NCI-H774 (cell line): ENCODE results near the gene RETREG3.
A peak's percentile ranks its signal among the peaks of the same experiment; 100 is the strongest.
"Not testable (repeated sequence)": the region's sequence is repeated elsewhere in the genome, so short reads cannot be mapped to it uniquely, and the experiment has no call there.

Source experiments
- DNase-seq: peaks from one replicate; lab custom pipeline; 2025; lab: John Stamatoyannopoulos, UW

Gene RETREG3

DNA sequence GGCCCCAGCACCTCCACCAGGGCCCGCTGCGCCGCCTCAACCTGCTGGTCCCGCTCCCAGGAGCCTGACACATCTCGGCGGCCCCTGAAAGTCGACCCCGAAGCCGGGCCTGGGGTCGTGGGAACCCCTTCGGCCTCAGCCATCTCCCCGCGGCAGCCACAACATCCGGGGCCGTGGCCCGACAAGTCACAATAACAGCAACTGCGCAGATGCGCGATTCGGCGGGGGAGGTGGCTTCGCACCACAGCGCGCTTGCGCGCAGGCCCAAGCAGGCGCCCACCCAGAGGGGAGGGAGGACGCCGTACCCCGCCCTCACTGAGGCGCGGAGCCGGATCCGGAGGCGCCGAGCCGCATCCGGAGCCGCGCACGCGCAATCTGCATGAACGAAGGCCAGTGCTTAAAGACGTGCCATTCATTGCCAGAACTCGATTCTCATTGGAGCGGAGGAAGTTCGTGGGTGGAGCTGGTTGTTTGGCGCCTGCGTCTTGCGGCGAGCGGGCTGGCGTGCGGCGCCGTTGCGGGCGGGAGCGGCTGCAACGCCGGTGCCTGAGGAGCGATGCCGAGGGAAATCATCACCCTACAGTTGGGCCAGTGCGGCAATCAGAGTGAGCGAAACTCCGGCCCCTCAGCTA is at the start of gene RETREG3, which contains the start of gene TUBG1:
RETREG3 (minus strand) TSS at position 193 of the 632 bp plus-strand sequence; CDS start at position 143, 50 bp downstream.
TUBG1 (plus strand) TSS at position 502 of the 632 bp plus-strand sequence; CDS start at position 557, 55 bp downstream.
- DNase-seq: peak; percentile 100

DNA sequence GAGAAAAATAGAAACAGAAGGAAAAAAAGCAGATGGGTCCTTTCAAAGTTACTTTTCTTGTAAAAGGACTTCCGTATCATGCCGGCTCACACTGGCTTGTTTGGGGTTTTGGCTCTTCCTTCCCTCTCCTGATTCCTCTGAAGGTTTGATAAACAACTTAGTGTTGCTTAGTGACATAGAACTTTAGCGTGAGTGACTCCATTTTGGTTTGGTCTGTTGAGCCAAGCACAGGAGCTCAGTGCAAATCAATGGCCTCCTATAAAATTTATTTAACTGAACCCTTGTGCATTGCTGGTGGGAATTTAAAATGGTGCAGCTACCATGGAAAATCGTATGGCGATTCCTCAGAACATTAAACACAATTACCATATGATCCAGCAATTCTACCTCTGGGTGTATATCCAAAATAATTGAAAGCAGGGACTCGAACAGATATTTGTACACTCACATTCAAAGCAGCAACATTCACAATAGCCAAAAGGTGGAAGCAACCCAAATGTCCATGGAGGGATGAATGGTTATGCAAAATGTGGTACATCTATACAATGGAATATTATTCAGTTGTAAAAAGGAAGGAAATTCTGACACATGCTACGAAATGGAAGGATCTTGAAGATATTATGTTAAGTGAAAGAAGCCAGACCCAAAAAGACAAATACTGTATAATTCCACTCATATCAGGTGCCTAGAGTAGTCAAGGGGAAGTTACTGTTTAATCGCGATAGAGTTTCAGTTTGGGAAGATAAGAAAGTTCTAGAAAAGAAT is 48.8 kb upstream of the RETREG3 start:
- DNase-seq: no peak

- DNase-seq: no peak
Observed at GRCh38 chr17:42655528-42655927, 46.4 kb upstream of the RETREG3 start.

GRCh38 chr17:42653179-42654124 is 44.3 kb upstream of the RETREG3 start:
- no peak for DNase-seq

- no peak for DNase-seq
Observed at GRCh38 chr17:42651392-42651791, 42.2 kb upstream of the RETREG3 start.

DNA sequence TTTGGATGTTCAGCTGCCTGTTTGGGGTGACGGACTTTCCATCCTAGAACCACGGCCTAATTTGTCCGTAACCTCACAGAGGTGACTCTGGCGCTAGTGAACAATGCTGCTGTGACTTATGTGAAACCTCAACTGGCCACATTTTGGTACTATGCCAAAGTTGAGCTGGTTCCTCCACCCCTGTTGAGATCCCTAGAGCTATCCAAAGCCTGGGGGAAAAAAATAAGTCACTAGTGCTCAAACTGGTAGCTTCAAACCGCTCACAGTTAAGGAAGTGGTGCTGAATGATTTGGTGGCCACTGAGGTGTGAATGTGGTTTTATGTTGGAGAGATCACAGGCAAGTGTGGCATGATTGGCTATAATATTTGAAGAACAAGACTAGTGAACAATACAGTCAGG is 38.6 kb upstream of the RETREG3 start:
- DNase-seq: no peak

- no peak for DNase-seq
Observed at GRCh38 chr17:42642336-42642735, 33.2 kb upstream of the RETREG3 start.

DNA sequence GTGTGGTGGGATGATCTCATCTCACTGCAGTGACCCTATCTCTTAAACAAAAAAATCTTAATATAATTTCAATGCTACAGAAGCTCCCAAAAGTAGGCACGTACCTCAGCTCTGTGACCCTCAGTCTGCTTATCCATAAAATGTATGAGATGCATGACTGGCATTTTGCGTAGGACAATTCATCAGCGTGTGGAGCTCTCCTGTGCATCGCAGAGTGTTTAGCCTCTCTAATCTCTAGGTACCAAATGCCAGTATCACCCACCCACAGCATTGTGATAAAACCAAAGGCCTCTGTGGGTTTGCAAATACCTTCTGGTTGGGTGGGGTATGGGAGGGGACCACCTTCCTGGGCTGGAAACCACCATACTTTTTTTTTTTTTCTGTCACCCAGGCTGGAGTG is 30.9 kb upstream of the RETREG3 start:
- DNase-seq: no peak

GRCh38 chr17:42639525-42640113 is 30.4 kb upstream of the RETREG3 start:
- no peak for DNase-seq

GRCh38 chr17:42632949-42633444 is 23.8 kb upstream of the RETREG3 start:
- DNase-seq: no peak

DNA sequence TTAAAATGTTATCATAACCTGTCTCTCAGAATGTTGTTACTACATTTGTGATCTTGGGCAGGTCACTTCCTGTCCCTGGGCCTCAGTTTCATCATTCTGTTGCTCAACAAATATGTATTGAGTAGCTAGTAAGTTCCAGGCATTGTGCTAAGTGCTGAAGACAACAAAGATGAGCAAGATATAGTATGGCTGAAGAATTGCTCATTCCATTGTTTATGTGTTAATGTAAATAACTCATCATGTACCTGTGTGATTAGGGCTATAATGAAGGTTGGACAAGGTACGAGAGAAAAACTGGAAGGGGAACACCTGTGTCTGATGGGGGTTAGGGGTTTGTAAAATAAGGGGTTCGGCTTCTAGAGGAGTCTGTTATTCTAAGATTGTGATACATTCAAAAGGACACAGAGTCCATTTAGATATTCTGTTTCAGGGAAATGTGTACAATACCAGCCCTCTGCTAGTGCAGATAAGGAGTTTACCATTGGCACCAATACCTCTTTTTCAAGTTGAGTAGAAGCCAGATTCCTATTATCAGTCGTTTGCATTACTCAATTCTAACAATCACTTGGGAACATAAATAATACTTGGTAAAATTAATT is 20.3 kb upstream of the RETREG3 start:
- no peak for DNase-seq

DNA sequence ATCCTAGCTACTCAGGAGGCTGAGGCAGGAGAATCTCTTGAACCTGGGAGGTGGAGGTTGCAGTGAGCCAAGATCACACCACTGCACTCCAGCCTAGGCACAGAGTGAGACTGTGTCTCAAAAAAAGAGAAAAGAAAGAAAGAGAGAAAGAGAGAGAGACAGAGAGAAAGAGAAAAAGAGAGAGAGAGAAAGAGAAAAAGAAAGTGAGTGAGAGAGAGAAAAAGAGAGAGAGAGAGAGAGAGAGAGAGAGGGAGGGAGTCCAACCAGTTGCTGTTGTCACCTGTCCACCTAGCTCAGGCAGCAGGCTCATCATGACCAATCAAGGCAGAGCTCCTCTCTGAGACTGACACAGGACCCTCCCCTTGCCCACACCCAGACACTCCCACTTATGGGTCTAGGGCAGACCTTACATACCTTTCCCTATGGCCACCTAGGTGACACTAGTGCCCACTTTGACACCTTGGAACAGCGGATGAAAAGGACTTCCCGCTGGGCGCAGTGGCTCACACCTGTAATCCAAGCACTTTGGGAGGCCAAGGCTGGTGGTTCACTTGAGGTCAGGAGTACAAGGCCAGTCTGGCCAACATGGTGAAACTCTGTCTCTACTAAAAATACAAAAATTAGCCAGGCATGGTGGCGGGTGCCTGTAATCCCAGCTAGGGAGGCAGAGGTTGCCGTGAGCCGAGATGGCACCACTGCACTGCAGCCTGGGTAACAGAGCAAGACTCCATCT is 18.0 kb upstream of the RETREG3 start:
- DNase-seq: not testable (repeated sequence)

GRCh38 chr17:42623732-42624596 is 14.8 kb upstream of the RETREG3 start:
- DNase-seq: peak; percentile 42

DNA sequence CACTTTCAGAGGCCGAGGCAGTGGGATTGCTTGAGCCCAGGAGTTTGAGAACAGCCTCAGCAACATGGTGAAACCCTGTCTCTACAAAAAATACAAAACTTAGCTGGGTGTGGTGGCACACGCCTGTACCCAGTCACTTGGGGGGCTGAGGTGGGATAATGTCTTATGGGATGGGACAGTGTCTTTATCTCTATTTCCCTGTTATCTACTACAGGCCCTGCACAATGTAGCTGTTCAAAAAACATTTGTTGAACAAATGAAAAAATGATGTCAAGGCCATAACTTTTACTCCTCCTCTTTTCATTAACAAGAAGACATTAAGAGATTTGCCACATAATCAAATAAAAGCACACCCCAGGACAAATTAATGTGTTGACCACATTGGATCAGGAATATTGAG is 14.1 kb upstream of the RETREG3 start:
- no peak for DNase-seq

GRCh38 chr17:42621987-42622386 is 12.8 kb upstream of the RETREG3 start:
- DNase-seq: not testable (repeated sequence)

DNA sequence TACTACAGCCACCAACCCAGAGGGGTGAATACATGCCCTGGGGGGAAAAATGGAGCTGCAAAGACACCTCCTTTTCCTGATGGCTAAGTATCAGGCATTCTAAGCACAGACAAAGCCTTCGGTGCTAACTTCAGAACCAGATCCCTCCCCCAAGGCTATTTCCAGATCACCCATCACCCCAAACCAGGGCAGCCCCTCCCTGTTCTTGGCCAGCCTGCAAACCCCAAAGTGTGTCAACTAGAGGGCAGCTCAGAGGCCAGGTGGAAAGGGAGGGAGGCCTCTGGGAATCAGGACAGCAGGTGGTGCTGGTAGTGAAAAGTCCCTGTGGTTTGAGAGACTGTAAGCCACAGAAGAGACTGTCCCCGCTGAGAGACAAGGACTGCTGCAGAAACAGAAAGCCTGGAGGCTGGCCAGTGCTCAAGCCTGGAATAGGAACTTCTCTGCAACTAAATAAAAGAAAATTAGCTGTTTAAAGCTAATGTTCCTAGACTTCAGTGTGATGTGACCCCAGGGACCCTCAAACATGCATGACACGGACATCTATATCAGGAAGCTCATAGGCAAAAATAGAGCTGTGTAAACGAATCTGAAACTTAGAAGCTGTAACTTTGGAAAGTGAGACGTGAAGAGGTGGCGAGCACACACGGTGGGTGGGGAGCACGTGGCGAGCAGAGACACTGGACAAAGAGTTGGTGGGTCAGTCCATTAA is 9.4 kb upstream of the RETREG3 start:
- peak; percentile 53 for DNase-seq

DNA sequence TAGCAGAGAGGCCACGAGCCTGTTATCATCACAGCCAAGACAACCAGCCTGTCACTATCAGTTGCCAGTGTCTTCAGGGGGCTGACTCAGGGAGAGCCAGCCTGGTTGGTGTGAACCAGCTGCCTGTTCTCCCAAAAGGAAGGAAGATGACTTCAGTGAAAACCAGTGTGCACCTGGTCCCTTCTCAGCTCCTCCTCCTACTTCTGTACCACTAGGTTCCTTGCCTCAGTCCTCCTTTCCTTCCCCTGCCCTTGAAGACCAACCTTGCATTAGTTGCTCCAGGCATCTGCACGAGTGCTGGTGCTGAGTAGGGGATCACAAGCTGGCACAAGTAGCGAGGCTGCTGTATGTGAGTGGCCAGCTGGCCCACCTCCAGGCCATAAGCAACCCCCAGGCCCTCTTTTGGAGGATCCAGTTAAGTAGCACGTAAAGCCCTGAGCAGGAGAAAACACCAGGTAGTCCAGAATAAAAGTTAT is 8.8 kb upstream of the RETREG3 start:
- DNase-seq: no peak

GRCh38 chr17:42613699-42614295 is 4.6 kb upstream of the RETREG3 start:
- no peak for DNase-seq
